WTC11 (cell line): Measurements from ENCODE around the gene ITPR1. TPM values are rescaled to one million over a fixed set of nuclear protein-coding genes. Genes with fewer than 3 reads are reported as not detected.

Experiments
- ATAC-seq: fragments of 200-7000 bp; cut with Tn5 transposase; 2 replicates; pipeline ENCODE4 v1.10.0; 2021; ENCODE audit warnings: mild to moderate bottlenecking, moderate library complexity
- CTCF ChIA-PET: fragments of 300-600 bp; sonication (Branson Sonifier 250); formaldehyde crosslinking; loops from one replicate; lab custom pipeline; 2021; ENCODE audit warnings: antibody characterized with exemption; lab: Charles Lee
- POLR2A ChIA-PET: fragments of 350-600 bp; sonication (Branson Sonifier 250); formaldehyde crosslinking; loops from one replicate; lab custom pipeline; 2021; ENCODE audit warnings: antibody characterized with exemption; lab: Charles Lee
- DNase-seq: peaks from one replicate; pipeline ENCODE4 v3.0.0; 2021; ENCODE audit warnings: low spot score
- H3K27ac Mint-ChIP-seq: 2 replicates; pipeline ENCODE4 v1.8.0; 2021; ENCODE audit warnings: mixed read lengths
- H3K27me3 Mint-ChIP-seq: 2 replicates; pipeline ENCODE4 v1.8.0; 2021; ENCODE audit warnings: low read depth, mild to moderate bottlenecking, moderate library complexity, mixed read lengths
- H3K36me3 Mint-ChIP-seq: 2 replicates; pipeline ENCODE4 v1.8.0; 2021; ENCODE audit warnings: mixed read lengths
- H3K4me1 Mint-ChIP-seq: 2 replicates; pipeline ENCODE4 v1.8.0; 2022; ENCODE audit warnings: mixed read lengths
- H3K4me3 Mint-ChIP-seq: 2 replicates; pipeline ENCODE4 v1.8.0; 2021; ENCODE audit warnings: mild to moderate bottlenecking, moderate library complexity, mixed read lengths
- H3K9me3 Mint-ChIP-seq: 2 replicates; pipeline ENCODE4 v1.8.0; 2021; ENCODE audit warnings: mixed read lengths
- AFF4 ChIP-seq: sonication (generic); formaldehyde crosslinking; IDR thresholded peaks from 2 replicates; pipeline ENCODE4 v1.8.1; 2023; ENCODE audit warnings: mild to moderate bottlenecking, missing genetic modification reagents, borderline replicate concordance
- ATF3 ChIP-seq: sonication (generic); formaldehyde crosslinking; conservative IDR thresholded peaks from 2 replicates; pipeline ENCODE4 v1.8.1; 2022; ENCODE audit warnings: mild to moderate bottlenecking, missing genetic modification reagents
- E2F4 ChIP-seq: sonication (generic); formaldehyde crosslinking; IDR thresholded peaks from 2 replicates; pipeline ENCODE4 v1.8.1; 2022; ENCODE audit warnings: low read depth, mild to moderate bottlenecking, moderate library complexity, missing genetic modification reagents, borderline replicate concordance
- ERG ChIP-seq: fragments of 250-450 bp; sonication (Bioruptor Pico); IDR thresholded peaks from 2 replicates; pipeline ENCODE4 v1.8.0; 2021; ENCODE audit warnings: mild to moderate bottlenecking
- FOXJ3 ChIP-seq: sonication (generic); formaldehyde crosslinking; IDR thresholded peaks from 2 replicates; pipeline ENCODE4 v1.9.0; 2021; ENCODE audit warnings: missing genetic modification reagents, mild to moderate bottlenecking, borderline replicate concordance
- KAT7 ChIP-seq: sonication (generic); formaldehyde crosslinking; IDR thresholded peaks from 2 replicates; pipeline ENCODE4 v1.8.1; 2023; ENCODE audit warnings: missing genetic modification reagents, mild to moderate bottlenecking, borderline replicate concordance
- MXD4 ChIP-seq: fragments of 250-450 bp; sonication (Bioruptor Pico); IDR thresholded peaks from 2 replicates; pipeline ENCODE4 v1.8.0; 2021; ENCODE audit warnings: mild to moderate bottlenecking, moderate library complexity, borderline replicate concordance
- NFATC4 ChIP-seq: fragments of 250-450 bp; sonication (Bioruptor Pico); IDR thresholded peaks from 2 replicates; pipeline ENCODE4 v1.9.0; 2021; ENCODE audit warnings: mild to moderate bottlenecking
- NR1H2 ChIP-seq: sonication (generic); formaldehyde crosslinking; IDR thresholded peaks from 2 replicates; pipeline ENCODE4 v1.9.0; 2021; ENCODE audit warnings: mild to moderate bottlenecking, moderate library complexity, missing genetic modification reagents
- OVOL2 ChIP-seq: fragments of 250-450 bp; sonication (Bioruptor Pico); IDR thresholded peaks from 2 replicates; pipeline ENCODE4 v1.9.0; 2021; ENCODE audit warnings: mild to moderate bottlenecking, borderline replicate concordance
- SMAD4 ChIP-seq: sonication (generic); formaldehyde crosslinking; IDR thresholded peaks from 2 replicates; pipeline ENCODE4 v1.8.0; 2022; ENCODE audit warnings: mild to moderate bottlenecking, missing genetic modification reagents
- SOX15 ChIP-seq: fragments of 250-450 bp; sonication (Bioruptor Pico); IDR thresholded peaks from 2 replicates; pipeline ENCODE4 v1.9.0; 2021; ENCODE audit warnings: mild to moderate bottlenecking
- USF1 ChIP-seq: sonication (generic); formaldehyde crosslinking; IDR thresholded peaks from 2 replicates; pipeline ENCODE4 v1.8.0; 2022; ENCODE audit warnings: mild to moderate bottlenecking, missing genetic modification reagents
- ZBTB21 ChIP-seq: sonication (generic); formaldehyde crosslinking; IDR thresholded peaks from 2 replicates; pipeline ENCODE4 v1.8.1; 2023; ENCODE audit warnings: mild to moderate bottlenecking, missing genetic modification reagents, borderline replicate concordance
- ZNF219 ChIP-seq: sonication (generic); formaldehyde crosslinking; IDR thresholded peaks from 2 replicates; pipeline ENCODE4 v1.8.0; 2023; ENCODE audit warnings: missing genetic modification reagents, mild to moderate bottlenecking, borderline replicate concordance
- ZNF396 ChIP-seq: fragments of 250-450 bp; sonication (Bioruptor Pico); IDR thresholded peaks from 2 replicates; pipeline ENCODE4 v1.8.0; 2021; ENCODE audit warnings: mild to moderate bottlenecking, moderate library complexity, borderline replicate concordance
- total RNA-seq: library from RNA; stranded (reverse); gene quantifications from 3 replicates; pipeline ENCODE4 v1.2.3, GENCODE V29; 2021
- TF ChIP-seq, protein P1 (sequence below): sonication (generic); formaldehyde crosslinking; IDR thresholded peaks from 2 replicates; pipeline ENCODE4 v1.8.1; 2023; ENCODE audit warnings: mild to moderate bottlenecking, missing genetic modification reagents

The ITPR1 gene
- total RNA-seq, 1 experiment from 2014 or later: 11.8 TPM

DNA sequence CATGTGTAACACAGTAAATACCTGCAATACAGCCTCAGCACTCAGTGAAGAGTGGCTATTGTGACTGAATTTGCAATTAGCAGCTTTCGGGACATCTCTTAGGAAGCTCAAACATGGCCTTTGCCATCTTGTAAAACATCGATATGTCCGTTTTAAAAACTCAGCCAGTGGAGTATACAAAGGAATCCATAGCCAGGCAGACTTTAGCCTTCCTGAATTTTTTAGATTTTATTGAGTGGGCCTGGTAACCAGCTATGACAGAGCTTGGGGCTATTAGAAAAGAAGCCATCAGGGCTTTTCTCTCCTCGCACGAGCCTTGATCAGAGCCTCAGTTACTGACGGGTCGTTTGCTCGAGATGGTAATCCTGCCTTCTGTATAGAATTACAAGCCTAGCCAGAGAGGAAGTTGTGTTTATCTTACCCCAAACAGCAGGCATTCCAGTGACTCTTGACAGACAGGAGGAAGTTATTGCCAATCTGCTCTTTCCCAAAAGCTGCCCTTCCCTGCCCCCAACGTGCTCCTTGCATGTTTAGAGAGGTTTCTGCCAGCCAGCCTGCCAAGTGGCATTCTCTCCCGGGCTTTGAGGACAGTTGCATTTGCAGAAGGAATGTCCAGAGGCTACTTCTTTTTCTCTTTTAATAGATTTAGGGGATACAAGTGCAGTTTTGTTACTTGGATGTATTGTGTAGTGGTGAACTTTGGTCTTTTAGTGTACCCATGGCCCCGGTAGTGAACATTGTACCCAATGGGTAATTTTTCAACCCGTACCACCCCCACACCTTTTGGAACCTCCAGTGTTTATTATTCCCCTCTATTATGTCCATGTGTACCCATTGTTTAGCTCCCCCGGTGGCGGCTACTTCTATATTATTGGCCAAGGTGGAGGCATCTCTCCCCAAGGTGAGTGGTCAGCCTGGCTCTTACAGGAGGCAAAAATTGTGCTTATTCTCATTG is 40.6 kb downstream of the ITPR1 start:
- DNase-seq (no peak), ATAC-seq (peak; percentile 78)
- Mint-ChIP-seq H3K27ac (no peak overlapping the region), H3K9me3 (peaks cover 20% of the 10 kb centered on the region), H3K36me3 (peaks cover 14% of the 10 kb centered on the region), H3K4me1 (peaks cover 21% of the 10 kb centered on the region), H3K27me3 (no peaks in the 10 kb centered on the region), H3K4me3 (no peak overlapping the region)
- ChIA-PET CTCF (interaction anchor here (1.0 to 2.8 kb wide), 4 partner anchors 14 to 67 kb away, joined by 3 to 9 read pairs (median 3); partner anchors contain the start of genes ITPR1 and SUMF1), POLR2A (no interaction called here)
- TF ChIP-seq ATF3 (CRISPR knock-in tag) (no peak), KAT7 (CRISPR knock-in tag) (no peak), ZNF219 (CRISPR knock-in tag) (no peak), AFF4 (CRISPR knock-in tag) (no peak), MXD4 (CRISPR knock-in tag) (no peak), NR1H2 (no peak), SMAD4 (CRISPR knock-in tag) (no peak), ZBTB21 (no peak)

DNA sequence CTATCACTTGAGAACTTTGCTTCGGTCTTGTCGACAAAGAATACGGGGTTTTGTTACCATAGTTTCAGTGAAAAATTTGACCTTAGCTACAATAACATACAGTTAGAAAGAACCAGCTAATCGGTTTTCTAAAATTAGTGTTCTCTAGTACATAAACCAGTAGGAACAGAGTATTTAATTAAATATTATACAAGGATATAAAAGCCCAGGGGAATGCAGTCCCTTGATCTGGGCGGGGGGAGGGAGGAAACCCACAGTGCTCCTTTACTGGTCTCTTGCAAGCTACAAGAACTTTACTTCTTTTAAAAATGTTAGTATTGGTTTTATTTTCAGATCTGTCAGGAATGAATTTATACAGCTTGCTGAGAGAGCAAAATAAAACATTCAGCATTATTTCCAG is 41.8 kb downstream of the ITPR1 start:
- ChIA-PET CTCF (interaction anchor here (1.0 to 2.8 kb wide), 4 partner anchors 15 to 68 kb away, joined by 3 to 9 read pairs (median 3); partner anchors contain the start of genes ITPR1 and SUMF1), POLR2A (no interaction called here)
- TF ChIP-seq NFATC4 (CRISPR knock-in tag): no peak
- no peak for TF ChIP-seq ERG (CRISPR knock-in tag)
- Mint-ChIP-seq H3K4me3 (no peak overlapping the region), H3K4me1 (peaks cover 21% of the 10 kb centered on the region), H3K36me3 (peaks cover 17% of the 10 kb centered on the region), H3K27me3 (no peaks in the 10 kb centered on the region), H3K27ac (no peak overlapping the region), H3K9me3 (peaks cover 30% of the 10 kb centered on the region)
- DNase-seq (no peak), ATAC-seq (no peak)

- Mint-ChIP-seq H3K27ac (no peak overlapping the region), H3K27me3 (no peaks in the 10 kb centered on the region), H3K4me1 (peaks cover 21% of the 10 kb centered on the region), H3K4me3 (no peak overlapping the region), H3K9me3 (peaks cover 30% of the 10 kb centered on the region), H3K36me3 (peaks cover 17% of the 10 kb centered on the region)
- ChIA-PET CTCF (no interaction called here), POLR2A (interaction anchor here (0.8 kb wide), 1 partner anchor 43 kb away, joined by 5 read pairs; the partner anchor contains the start of gene ITPR1)
- DNase-seq (no peak), ATAC-seq (no peak)
- TF ChIP-seq USF1 (CRISPR knock-in tag): no peak
- TF ChIP-seq SOX15: no peak
- no peak for TF ChIP-seq OVOL2 (CRISPR knock-in tag)
- no peak for TF ChIP-seq ZNF396
- no peak for TF ChIP-seq KAT7 (CRISPR knock-in tag)
- TF ChIP-seq FOXJ3 (CRISPR knock-in tag): no peak
- no peak for TF ChIP-seq ERG (CRISPR knock-in tag)
- no peak for TF ChIP-seq E2F4 (CRISPR knock-in tag)
- TF ChIP-seq NFATC4 (CRISPR knock-in tag): no peak
- TF ChIP-seq, protein P1, sequence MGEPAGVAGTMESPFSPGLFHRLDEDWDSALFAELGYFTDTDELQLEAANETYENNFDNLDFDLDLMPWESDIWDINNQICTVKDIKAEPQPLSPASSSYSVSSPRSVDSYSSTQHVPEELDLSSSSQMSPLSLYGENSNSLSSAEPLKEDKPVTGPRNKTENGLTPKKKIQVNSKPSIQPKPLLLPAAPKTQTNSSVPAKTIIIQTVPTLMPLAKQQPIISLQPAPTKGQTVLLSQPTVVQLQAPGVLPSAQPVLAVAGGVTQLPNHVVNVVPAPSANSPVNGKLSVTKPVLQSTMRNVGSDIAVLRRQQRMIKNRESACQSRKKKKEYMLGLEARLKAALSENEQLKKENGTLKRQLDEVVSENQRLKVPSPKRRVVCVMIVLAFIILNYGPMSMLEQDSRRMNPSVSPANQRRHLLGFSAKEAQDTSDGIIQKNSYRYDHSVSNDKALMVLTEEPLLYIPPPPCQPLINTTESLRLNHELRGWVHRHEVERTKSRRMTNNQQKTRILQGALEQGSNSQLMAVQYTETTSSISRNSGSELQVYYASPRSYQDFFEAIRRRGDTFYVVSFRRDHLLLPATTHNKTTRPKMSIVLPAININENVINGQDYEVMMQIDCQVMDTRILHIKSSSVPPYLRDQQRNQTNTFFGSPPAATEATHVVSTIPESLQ (CRISPR knock-in tag): no peak
- TF ChIP-seq SMAD4 (CRISPR knock-in tag): no peak
These were observed 43.1 kb downstream of the ITPR1 start for GRCh38 chr3:4536260-4536659.
